NCI-H2196 treated with DMSO at 0.1 percent for 48 hours (cell line): ENCODE results near the gene NYAP2.

Experiments used
- DNase-seq: peaks from one replicate; lab custom pipeline; 2025; ENCODE audit not compliant: unreplicated experiment; lab: John Stamatoyannopoulos, UW

Gene NYAP2

GRCh38 chr2:225472161-225472560 lies 72.7 kb downstream of the NYAP2 start:
- DNase-seq, result no peak

GRCh38 chr2:225479386-225479785 lies 79.9 kb downstream of the NYAP2 start:
- DNase-seq, result no peak

GRCh38 chr2:225484751-225485150 lies 85.2 kb downstream of the NYAP2 start:
- no peak for DNase-seq

GRCh38 chr2:225486236-225486635 lies 86.7 kb downstream of the NYAP2 start:
- DNase-seq, result no peak

GRCh38 chr2:225487878-225488416 lies 88.4 kb downstream of the NYAP2 start:
- DNase-seq, result no peak

GRCh38 chr2:225488743-225489142 lies 89.2 kb downstream of the NYAP2 start:
- DNase-seq, result no peak

GRCh38 chr2:225493420-225494099 lies 94.0 kb downstream of the NYAP2 start:
- DNase-seq, result no peak

- no peak for DNase-seq
Observed at GRCh38 chr2:225494100-225494459, 94.6 kb downstream of the NYAP2 start.

GRCh38 chr2:225495706-225496105 lies 96.2 kb downstream of the NYAP2 start:
- DNase-seq, result no peak

- no peak for DNase-seq
Observed at GRCh38 chr2:225496568-225496967, 97.1 kb downstream of the NYAP2 start.

- no peak for DNase-seq
Observed at GRCh38 chr2:225497166-225497565, 97.7 kb downstream of the NYAP2 start.

GRCh38 chr2:225501022-225501421 lies 101.5 kb downstream of the NYAP2 start:
- DNase-seq, result no peak

GRCh38 chr2:225502971-225503370 lies 103.5 kb downstream of the NYAP2 start:
- no peak for DNase-seq

- no peak for DNase-seq
Observed at GRCh38 chr2:225510796-225511195, 111.3 kb downstream of the NYAP2 start.

- no peak for DNase-seq
Observed at GRCh38 chr2:225512469-225512868, 113.0 kb downstream of the NYAP2 start.

- no peak for DNase-seq
Observed at GRCh38 chr2:225512876-225513540, 113.5 kb downstream of the NYAP2 start.

GRCh38 chr2:225515033-225515432 lies 115.5 kb downstream of the NYAP2 start:
- no peak for DNase-seq

GRCh38 chr2:225526760-225527390 lies 127.4 kb downstream of the NYAP2 start:
- no peak for DNase-seq

- no peak for DNase-seq
Observed at GRCh38 chr2:225531559-225531958, 132.0 kb downstream of the NYAP2 start.

GRCh38 chr2:225532096-225532495 lies 132.6 kb downstream of the NYAP2 start:
- no peak for DNase-seq

- DNase-seq, result no peak
Observed at GRCh38 chr2:225534037-225534436, 134.5 kb downstream of the NYAP2 start.

- no peak for DNase-seq
Observed at GRCh38 chr2:225534697-225535096, 135.2 kb downstream of the NYAP2 start.
